H1 (cell line): ENCODE measurements around the gene GPX7. TPM values are rescaled to one million over a fixed set of nuclear protein-coding genes. Genes with fewer than 3 reads are reported as not detected.

ENCODE experiments used
- CTCF ChIA-PET: fragments of 300-600 bp; sonication (Branson Sonifier 250); formaldehyde crosslinking; loops from one replicate; lab custom pipeline; 2021; ENCODE audit not compliant: partially characterized antibody; lab: Charles Lee
- POLR2A ChIA-PET: fragments of 300-600 bp; sonication (Branson Sonifier 250); formaldehyde crosslinking; loops from one replicate; lab custom pipeline; 2021; ENCODE audit warnings: inconsistent platforms; ENCODE audit not compliant: partially characterized antibody; lab: Charles Lee
- DNase-seq, 2 experiments: peaks; one replicate each; pipeline versions ENCODE4 v3.0.0 to v3.0.0-alpha.2; 2010 to 2022; ENCODE audit warnings: low spot score in 2 of 2, low read depth in 1 of 2, mixed read lengths in 1 of 2
- FAIRE-seq: peaks from 2 replicates; lab custom pipeline; 2011; peaks lifted over from hg19 to GRCh38; lab: Jason Lieb, UNC
- H2AFZ ChIP-seq: 2 replicates; pipeline ENCODE4 v1.8.1; 2012; ENCODE audit warnings: low read length, inconsistent platforms
- H2AK5ac ChIP-seq: 2 replicates; pipeline ENCODE4 v1.6.1; 2013; ENCODE audit warnings: low read depth, low read length
- H2BK120ac ChIP-seq: replicated peaks from 2 replicates; pipeline ENCODE3; 2013; ENCODE audit warnings: low read depth, low read length, inconsistent platforms
- H2BK12ac ChIP-seq: 2 replicates; pipeline ENCODE4 v1.6.1; 2013; ENCODE audit warnings: low read depth, low read length
- H2BK15ac ChIP-seq: 2 replicates; pipeline ENCODE4 v1.6.1; 2013; ENCODE audit warnings: low read length
- H2BK20ac ChIP-seq: 2 replicates; pipeline ENCODE4 v1.6.1; 2013; ENCODE audit warnings: low read length
- H2BK5ac ChIP-seq: 2 replicates; pipeline ENCODE4 v1.6.1; 2013; ENCODE audit warnings: low read depth, low read length
- H3K14ac ChIP-seq: 2 replicates; pipeline ENCODE4 v1.6.1; 2013; ENCODE audit warnings: inconsistent platforms; ENCODE audit not compliant: insufficient read length
- H3K18ac ChIP-seq: 2 replicates; pipeline ENCODE4 v1.6.1; 2013; ENCODE audit warnings: low read length; ENCODE audit errors: extremely low read depth
- H3K23ac ChIP-seq: 2 replicates; pipeline ENCODE4 v1.6.1; 2013; ENCODE audit warnings: inconsistent platforms; ENCODE audit not compliant: insufficient read length
- H3K23me2 ChIP-seq: 2 replicates; pipeline ENCODE4 v1.6.1; 2013; ENCODE audit warnings: low read depth, low read length
- H3K27ac ChIP-seq: 2 replicates; pipeline ENCODE4 v1.6.1; 2011; ENCODE audit warnings: low read depth, low read length, inconsistent platforms
- H3K27me3 ChIP-seq, 4 experiments: replicated peaks in 1 of 4; 1 replicate in 1 of 4; 2 replicates in 3 of 4; pipeline versions ENCODE4 v1.6.1 to v1.8.1; 2011 to 2013; ENCODE audit warnings: low read length in 3 of 4, mild to moderate bottlenecking in 3 of 4, inconsistent platforms in 2 of 4, mixed read lengths in 2 of 4, moderate library complexity in 1 of 4; ENCODE audit not compliant: control insufficient read depth in 3 of 4, insufficient read depth in 3 of 4; ENCODE audit errors: extremely low read depth in 1 of 4
- H3K36me3 ChIP-seq, 4 experiments: 2 replicates each; pipeline versions ENCODE4 v1.6.1 to v1.8.1; 2011 to 2013; ENCODE audit warnings: mild to moderate bottlenecking in 4 of 4, low read length in 3 of 4, moderate library complexity in 2 of 4, control low read depth in 1 of 4, inconsistent platforms in 1 of 4; ENCODE audit not compliant: insufficient read depth in 4 of 4, control insufficient read depth in 2 of 4
- H3K4ac ChIP-seq: replicated peaks from 2 replicates; pipeline ENCODE3; 2013; ENCODE audit warnings: low read length, low read depth, mixed read lengths, inconsistent platforms; ENCODE audit not compliant: insufficient read length
- H3K4me1 ChIP-seq, 4 experiments: replicated peaks in 1 of 4; 1 replicate in 1 of 4; 2 replicates in 3 of 4; pipeline versions ENCODE4 v1.6.1 to v1.8.1; 2011 to 2013; ENCODE audit warnings: low read length in 3 of 4, inconsistent platforms in 2 of 4, mixed read lengths in 1 of 4; ENCODE audit not compliant: insufficient read depth in 4 of 4, control insufficient read depth in 3 of 4
- H3K4me2 ChIP-seq, 2 experiments: 2 replicates each; pipeline versions ENCODE4 v1.6.1 to v1.8.1; 2011 to 2013; ENCODE audit warnings: low read depth in 2 of 2, low read length in 2 of 2, control low read depth in 1 of 2, inconsistent platforms in 1 of 2, mild to moderate bottlenecking in 1 of 2; ENCODE audit not compliant: insufficient read depth in 1 of 2
- H3K4me3 ChIP-seq, 4 experiments: fragments of 200-600, 300-600 bp in 1 of 4; sonication (generic), shearing (Covaris generic), sonication (Bioruptor Twin) in 1 of 4; 2 replicates each; pipeline versions ENCODE4 v1.5.1 to v1.8.1; 2011 to 2016; ENCODE audit warnings: low read length in 4 of 4, low read depth in 3 of 4, control low read depth in 2 of 4, inconsistent platforms in 2 of 4, mild to moderate bottlenecking in 2 of 4, mixed read lengths in 1 of 4, moderate library complexity in 1 of 4; ENCODE audit not compliant: insufficient read depth in 2 of 4; ENCODE audit errors: extremely low read depth in 1 of 4
- H3K56ac ChIP-seq: replicated peaks from 2 replicates; pipeline ENCODE3; 2013; ENCODE audit warnings: low read depth, mild to moderate bottlenecking, mixed read lengths, low read length, inconsistent platforms; ENCODE audit not compliant: insufficient read length
- H3K79me1 ChIP-seq: 2 replicates; pipeline ENCODE4 v1.6.1; 2013; ENCODE audit warnings: low read depth, low read length, control low read depth
- H3K79me2 ChIP-seq, 2 experiments: 2 replicates each; pipeline versions ENCODE4 v1.6.1 to v1.8.1; 2012 to 2013; ENCODE audit warnings: low read length in 2 of 2, mild to moderate bottlenecking in 2 of 2, inconsistent platforms in 1 of 2; ENCODE audit not compliant: insufficient read depth in 2 of 2, control insufficient read depth in 1 of 2
- H3K9ac ChIP-seq, 4 experiments: replicated peaks in 1 of 4; 1 replicate in 1 of 4; 2 replicates in 3 of 4; pipeline versions ENCODE4 v1.6.1 to v1.8.1; 2011 to 2013; ENCODE audit warnings: low read depth in 3 of 4, low read length in 3 of 4, control low read depth in 2 of 4, mild to moderate bottlenecking in 2 of 4, moderate library complexity in 2 of 4, inconsistent platforms in 1 of 4; ENCODE audit errors: extremely low read depth in 1 of 4
- H3K9me3 ChIP-seq, 2 experiments: 2 replicates each; pipeline versions ENCODE4 v1.6.1 to v1.8.1; 2012 to 2013; ENCODE audit warnings: mild to moderate bottlenecking in 2 of 2, moderate library complexity in 2 of 2, control low read depth in 1 of 2, inconsistent platforms in 1 of 2, low read depth in 1 of 2, low read length in 1 of 2, mixed read lengths in 1 of 2; ENCODE audit not compliant: insufficient read depth in 2 of 2
- H4K20me1 ChIP-seq, 2 experiments: replicated peaks in 1 of 2; 2 replicates each; pipeline versions ENCODE3 to v1.8.1; 2011 to 2013; ENCODE audit warnings: inconsistent platforms in 2 of 2, low read length in 2 of 2, mild to moderate bottlenecking in 1 of 2; ENCODE audit not compliant: insufficient read depth in 2 of 2, control insufficient read depth in 1 of 2
- H4K5ac ChIP-seq: 2 replicates; pipeline ENCODE4 v1.6.1; 2013; ENCODE audit warnings: low read length, low read depth, mixed read lengths, inconsistent platforms; ENCODE audit not compliant: insufficient read length
- H4K8ac ChIP-seq: 2 replicates; pipeline ENCODE4 v1.8.0; 2013; ENCODE audit warnings: mild to moderate bottlenecking, moderate library complexity, low read length, inconsistent platforms; ENCODE audit not compliant: insufficient read depth; ENCODE audit errors: extremely low read depth
- H4K91ac ChIP-seq: replicated peaks from 2 replicates; pipeline ENCODE3; 2013; ENCODE audit warnings: low read length, mixed read lengths, inconsistent platforms; ENCODE audit not compliant: insufficient read length
- ATF2 ChIP-seq: IDR thresholded peaks from 2 replicates; pipeline ENCODE4 v1.6.1; 2012; ENCODE audit warnings: low read length, inconsistent platforms
- BRCA1 ChIP-seq: IDR thresholded peaks from 2 replicates; pipeline ENCODE4 v1.6.1; 2012; ENCODE audit warnings: low read depth, low read length, improper control_type of control experiment
- CEBPB ChIP-seq: IDR thresholded peaks from 2 replicates; pipeline ENCODE4 v1.6.1; 2012; ENCODE audit warnings: low read depth, low read length
- FOSL1 ChIP-seq: IDR thresholded peaks from 2 replicates; pipeline ENCODE4 v1.6.1; 2011; ENCODE audit warnings: mild to moderate bottlenecking, low read depth, low read length, moderate library complexity; ENCODE audit not compliant: insufficient read depth
- GABPA ChIP-seq: IDR thresholded peaks from 2 replicates; pipeline ENCODE4 v1.6.1; 2011; ENCODE audit warnings: mild to moderate bottlenecking, low read length, moderate library complexity, borderline replicate concordance; ENCODE audit not compliant: insufficient read depth
- JUN ChIP-seq: IDR thresholded peaks from 2 replicates; pipeline ENCODE4 v1.6.1; 2011; ENCODE audit warnings: low read depth, mild to moderate bottlenecking, improper control_type of control experiment, low read length
- MAX ChIP-seq: IDR thresholded peaks from 2 replicates; pipeline ENCODE4 v1.6.1; 2012; ENCODE audit warnings: inconsistent platforms
- POU5F1 ChIP-seq: IDR thresholded peaks from 2 replicates; pipeline ENCODE4 v1.6.1; 2011; ENCODE audit warnings: low read depth, mild to moderate bottlenecking, low read length, moderate library complexity
- TEAD4 ChIP-seq: IDR thresholded peaks from 2 replicates; pipeline ENCODE4 v1.6.1; 2012; ENCODE audit warnings: low read depth, low read length, inconsistent platforms, mixed read lengths
- ZNF274 ChIP-seq: IDR thresholded peaks from 2 replicates; pipeline ENCODE4 v1.7.0; 2012; ENCODE audit warnings: low read length, borderline replicate concordance; ENCODE audit errors: extremely low read depth
- WGBS, 2 experiments: shearing (Covaris generic) in 1 of 2; methylation state at CpG; one replicate each; pipeline versions ENCODE4 v1.1.6 to v1.1.7; 2013 to 2015; ENCODE audit warnings: low lambda C conversion rate in 2 of 2, mixed read lengths in 2 of 2, inconsistent platforms in 1 of 2, low coverage in 1 of 2, missing lambda C conversion rate in 1 of 2; ENCODE audit not compliant: insufficient replicate concordance in 2 of 2, insufficient coverage in 1 of 2, insufficient read length in 1 of 2; ENCODE audit errors: extremely low coverage in 1 of 2, missing lambda C conversion rate in 1 of 2; 5-methylcytosine and 5-hydroxymethylcytosine counted together
- polyA plus RNA-seq, 7 experiments: library from polyadenylated mRNA; depleted of rRNA in 3 of 7; stranded (reverse) in 5 of 7; unstranded in 2 of 7; fragments of >200 nt in 5 of 7; fragments of 200-250 nt in 2 of 7; gene quantifications; 1 replicate in 5 of 7; 2 replicates in 1 of 7; 4 replicates in 1 of 7; pipeline versions ENCODE4 v1.2.1 to v1.2.3, GENCODE V29; 2011 to 2013; ENCODE audit warnings: missing spikeins in 2 of 7, mixed read lengths in 2 of 7
- total RNA-seq: library from RNA; stranded (reverse); fragmentation: NEBNext Ultra II Directional; extraction: Animal tissue kit (Norgen Biotek cat#: 25700); gene quantifications from 2 replicates; pipeline ENCODE4 v1.2.1, GENCODE V29; 2021

GPX7 gene
- total and polyA plus RNA-seq, 2 of the 8 experiments (the other 6 are each of a cell fraction or from before 2014, with no cell fraction given), result 13.0 to 37.5 TPM

- Histone ChIP-seq H3K36me3 (no peaks in the 10 kb centered on the region), H2BK12ac (no peak overlapping the region), H3K4me2 (no peak overlapping the region), H3K4me1 (peaks cover 0 to 7% (median 2%) of the 10 kb centered on the region in 4 experiments; a peak in 3 of 7 replicates), H3K27ac (no peak overlapping the region), H3K79me1 (no peaks in the 10 kb centered on the region), H3K27me3 (no peaks in the 10 kb centered on the region; a peak in 1 of 7 replicates), H2BK15ac (no peak overlapping the region), H3K9ac (no peak overlapping the region), H4K91ac (no peak overlapping the region), H4K8ac (no peak overlapping the region), H3K4ac (no peak overlapping the region), H3K14ac (no peak overlapping the region), H3K4me3 (no peak overlapping the region), H3K23me2 (no peaks in the 10 kb centered on the region), H3K23ac (no peak overlapping the region), H3K56ac (no peak overlapping the region), H3K79me2 (no peaks in the 10 kb centered on the region), H2BK20ac (no peak overlapping the region), H3K9me3 (no peaks in the 10 kb centered on the region), H2BK5ac (no peak overlapping the region), H2AFZ (no peak overlapping the region), H2AK5ac (no peak overlapping the region), H4K20me1 (no peaks in the 10 kb centered on the region), H4K5ac (no peak overlapping the region), H3K18ac (no peak overlapping the region), H2BK120ac (no peak overlapping the region)
- 81% methylated on average over 1 of the region's 1 CpG; no CpG with 5 or more reads in 1 of the 2 experiments for WGBS, 2 experiments
- CTCF ChIA-PET, result interaction anchor here (1.3 kb wide), 1 partner anchor 17 kb away, joined by 5 read pairs; no protein-coding TSS in a partner anchor
- no peak for FAIRE-seq
- no peak for TF ChIP-seq FOSL1
- no peak for TF ChIP-seq MAX
- TF ChIP-seq GABPA, result no peak
- TF ChIP-seq POU5F1, result no peak
- no peak for TF ChIP-seq BRCA1
- no peak for TF ChIP-seq ZNF274
- TF ChIP-seq TEAD4, result no peak
- TF ChIP-seq CEBPB, result no peak
- no peak for TF ChIP-seq JUN
- TF ChIP-seq ATF2, result no peak
- POLR2A ChIA-PET, result interaction anchor here (1.1 kb wide), 1 partner anchor 20 kb away, joined by 3 read pairs; no protein-coding TSS in a partner anchor
- no peak for DNase-seq
These were observed 16.7 kb upstream of the GPX7 start for GRCh38 chr1:52585474-52585873.
